Measurements from ENCODE around the gene HTATIP2.

- no peak for TF ChIP-seq POLR2A (IDR thresholded peaks at IDR 0.05; ENCODE audit: low read length)
- no peak for TF ChIP-seq GATA1 (IDR thresholded peaks at IDR 0.05; ENCODE audit: low read depth, low read length)
Observed at GRCh38 chr11:20327377-20327935, 36.1 kb upstream of the HTATIP2 start.
